Adipocyte (in vitro differentiated cells): Measurements from ENCODE around the gene LHPP.
"Not testable (repeated sequence)": the region's sequence is repeated elsewhere in the genome, so short reads cannot be mapped to it uniquely, and the experiment has no call there.

Experiments used
- DNase-seq: peaks from one replicate; pipeline ENCODE4 v3.0.0-alpha.2; 2015; ENCODE audit warnings: low read depth
- H3K27me3 ChIP-seq: replicated peaks from 2 replicates; pipeline ENCODE4 v1.7.0; 2013; ENCODE audit warnings: mild to moderate bottlenecking, low read length, moderate library complexity; ENCODE audit not compliant: control insufficient read depth, insufficient read depth
- H3K36me3 ChIP-seq: 2 replicates; pipeline ENCODE4 v1.7.0; 2013; ENCODE audit warnings: low read length, mild to moderate bottlenecking, moderate library complexity; ENCODE audit not compliant: control insufficient read depth, insufficient read depth, severe bottlenecking
- H3K4me1 ChIP-seq: 2 replicates; pipeline ENCODE4 v1.7.0; 2013; ENCODE audit warnings: mild to moderate bottlenecking, low read length, moderate library complexity; ENCODE audit not compliant: control insufficient read depth, insufficient read depth
- H3K4me3 ChIP-seq: 2 replicates; pipeline ENCODE4 v1.7.0; 2013; ENCODE audit warnings: mild to moderate bottlenecking, low read length, moderate library complexity
- H3K9ac ChIP-seq: 2 replicates; pipeline ENCODE4 v1.7.0; 2013; ENCODE audit warnings: mild to moderate bottlenecking, low read length, moderate library complexity
- H3K9me3 ChIP-seq: 2 replicates; pipeline ENCODE4 v1.7.0; 2013; ENCODE audit warnings: mild to moderate bottlenecking, low read length, moderate library complexity; ENCODE audit not compliant: control insufficient read depth

LHPP gene

GRCh38 chr10:124425227-124425962, 36.2 kb upstream of the LHPP start:
- Histone ChIP-seq H3K4me3 (no peak overlapping the region), H3K4me1 (no peaks in the 10 kb centered on the region), H3K27me3 (peaks cover 55% of the 10 kb centered on the region), H3K36me3 (no peaks in the 10 kb centered on the region), H3K9me3 (no peaks in the 10 kb centered on the region), H3K9ac (no peak overlapping the region)
- DNase-seq: no peak

GRCh38 chr10:124428207-124428777, 33.3 kb upstream of the LHPP start:
- H3K36me3 ChIP-seq: no peaks in the 10 kb centered on the region
- H3K9me3 ChIP-seq: no peaks in the 10 kb centered on the region
- no peak overlapping the region for H3K4me3 ChIP-seq
- H3K9ac ChIP-seq: no peak overlapping the region
- no peak for DNase-seq
- H3K27me3 ChIP-seq: peaks cover 43% of the 10 kb centered on the region
- H3K4me1 ChIP-seq: no peaks in the 10 kb centered on the region

GRCh38 chr10:124429576-124429975, 32.0 kb upstream of the LHPP start:
- Histone ChIP-seq H3K27me3 (peaks cover 35% of the 10 kb centered on the region), H3K9ac (no peak overlapping the region), H3K9me3 (no peaks in the 10 kb centered on the region), H3K4me3 (no peak overlapping the region), H3K36me3 (no peaks in the 10 kb centered on the region), H3K4me1 (no peaks in the 10 kb centered on the region)
- no peak for DNase-seq

GRCh38 chr10:124430077-124430476, 31.5 kb upstream of the LHPP start:
- Histone ChIP-seq H3K9me3 (no peaks in the 10 kb centered on the region), H3K27me3 (peaks cover 35% of the 10 kb centered on the region), H3K9ac (no peak overlapping the region), H3K4me1 (no peaks in the 10 kb centered on the region), H3K36me3 (no peaks in the 10 kb centered on the region), H3K4me3 (no peak overlapping the region)
- no peak for DNase-seq

- Histone ChIP-seq H3K9ac (no peak overlapping the region), H3K36me3 (no peaks in the 10 kb centered on the region), H3K9me3 (no peaks in the 10 kb centered on the region), H3K4me3 (no peak overlapping the region), H3K4me1 (no peaks in the 10 kb centered on the region), H3K27me3 (peaks cover 22% of the 10 kb centered on the region)
- no peak for DNase-seq
These were observed 28.2 kb upstream of the LHPP start for GRCh38 chr10:124433461-124433860.

GRCh38 chr10:124435683-124436082, 25.9 kb upstream of the LHPP start:
- H3K9me3 ChIP-seq, H3K36me3 ChIP-seq: not testable (repeated sequence)

GRCh38 chr10:124436191-124436638, 25.4 kb upstream of the LHPP start:
- H3K27me3 ChIP-seq: peaks cover 5% of the 10 kb centered on the region
- no peaks in the 10 kb centered on the region for H3K36me3 ChIP-seq
- H3K4me3 ChIP-seq: no peak overlapping the region
- H3K9ac ChIP-seq: no peak overlapping the region
- no peak for DNase-seq
- no peaks in the 10 kb centered on the region for H3K4me1 ChIP-seq
- H3K9me3 ChIP-seq: no peaks in the 10 kb centered on the region

More at GRCh38 chr10:124435683-124436082, 25.9 kb upstream of the LHPP start:
- not testable (repeated sequence) for DNase-seq, H3K4me3 ChIP-seq, H3K4me1 ChIP-seq, H3K9ac ChIP-seq, H3K27me3 ChIP-seq

- H3K9ac ChIP-seq, H3K4me3 ChIP-seq, DNase-seq, H3K4me1 ChIP-seq, H3K36me3 ChIP-seq, H3K9me3 ChIP-seq: not testable (repeated sequence)
- H3K27me3 ChIP-seq: peaks cover 23% of the 10 kb centered on the region
These were observed 19.9 kb upstream of the LHPP start for GRCh38 chr10:124441694-124442093.

GRCh38 chr10:124446830-124447750, 14.5 kb upstream of the LHPP start:
- Histone ChIP-seq H3K36me3 (no peaks in the 10 kb centered on the region), H3K4me3 (no peak overlapping the region), H3K4me1 (no peaks in the 10 kb centered on the region), H3K9me3 (no peaks in the 10 kb centered on the region), H3K9ac (no peak overlapping the region), H3K27me3 (peaks cover 66% of the 10 kb centered on the region)
- no peak for DNase-seq

- peaks cover 73% of the 10 kb centered on the region for H3K27me3 ChIP-seq
- no peak for DNase-seq
- H3K4me3 ChIP-seq: no peak overlapping the region
- no peaks in the 10 kb centered on the region for H3K4me1 ChIP-seq
- no peak overlapping the region for H3K9ac ChIP-seq
- H3K36me3 ChIP-seq: no peaks in the 10 kb centered on the region
- H3K9me3 ChIP-seq: no peaks in the 10 kb centered on the region
These were observed 13.7 kb upstream of the LHPP start for GRCh38 chr10:124447751-124448466.
